Cerebellar cortex (tissue), 1 donor: Measurements from ENCODE around the gene EIF3C.
"Not testable (repeated sequence)": the region's sequence is repeated elsewhere in the genome, so short reads cannot be mapped to it uniquely, and the experiment has no call there.

ENCODE experiments used
- DNase-seq: peaks from one replicate; pipeline ENCODE4 v3.0.0-alpha.2; 2015; ENCODE audit warnings: low spot score

Gene EIF3C

GRCh38 chr16:28750469-28751067 lies 39.3 kb downstream of the EIF3C start:
- not testable (repeated sequence) for DNase-seq

- DNase-seq, result not testable (repeated sequence)
Measured at GRCh38 chr16:28751487-28751886, 40.2 kb downstream of the EIF3C start, which contains the start of gene NPIPB9. NPIPB9 (plus strand) TSS chr16:28751787.

GRCh38 chr16:28781697-28782096 lies 70.4 kb downstream of the EIF3C start:
- not testable (repeated sequence) for DNase-seq

DNA sequence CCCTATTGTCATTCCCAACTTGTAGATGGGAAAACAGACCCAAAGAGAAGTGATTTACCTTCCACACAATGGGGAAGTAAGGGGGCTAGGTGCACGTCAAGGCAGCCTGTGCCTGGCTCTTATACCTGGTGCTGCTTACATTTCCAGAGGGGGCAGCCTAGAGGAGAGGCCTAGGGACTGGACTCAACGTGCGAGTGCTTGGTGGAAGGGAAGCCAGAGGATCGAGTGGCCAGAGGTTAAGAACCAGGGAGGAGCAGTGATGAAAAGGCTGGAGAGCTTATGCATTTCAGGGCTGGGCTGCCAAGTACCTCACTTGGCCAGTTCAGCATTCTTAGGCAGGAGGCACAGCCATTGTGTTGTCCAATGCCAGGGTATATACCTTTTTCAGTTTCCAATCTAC lies 71.1 kb downstream of the EIF3C start:
- not testable (repeated sequence) for DNase-seq
